HG03135 (cell line): ENCODE measurements around the gene ZMYM2.

ENCODE experiments used
- ATAC-seq: cut with Tn5 transposase; IDR thresholded peaks from one replicate; pipeline ENCODE4 v1.9.1; 2021; ENCODE audit warnings: mild to moderate bottlenecking, moderate library complexity; ENCODE audit not compliant: unreplicated experiment

The ZMYM2 gene

DNA sequence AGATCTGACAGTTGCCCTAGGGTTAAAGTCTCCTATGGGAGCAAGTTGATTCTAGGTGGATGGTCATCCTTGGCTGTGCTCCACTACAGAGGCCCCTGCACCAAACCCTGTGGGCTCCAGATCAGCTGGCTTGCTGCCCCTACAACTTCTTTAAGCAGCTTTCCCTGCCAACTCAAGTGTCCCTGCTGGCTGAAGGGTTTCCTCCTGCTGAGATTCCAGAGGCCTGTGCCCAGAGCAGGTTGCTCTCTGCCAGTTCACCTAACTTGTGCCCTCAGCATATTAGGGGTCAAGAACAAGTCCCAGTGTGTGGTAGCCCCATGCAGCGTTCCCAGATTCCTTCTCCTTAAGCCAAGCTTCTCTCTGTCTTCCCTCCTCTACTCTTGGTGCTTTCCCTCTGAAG is 85.6 kb downstream of the ZMYM2 start:
- no peak for ATAC-seq

DNA sequence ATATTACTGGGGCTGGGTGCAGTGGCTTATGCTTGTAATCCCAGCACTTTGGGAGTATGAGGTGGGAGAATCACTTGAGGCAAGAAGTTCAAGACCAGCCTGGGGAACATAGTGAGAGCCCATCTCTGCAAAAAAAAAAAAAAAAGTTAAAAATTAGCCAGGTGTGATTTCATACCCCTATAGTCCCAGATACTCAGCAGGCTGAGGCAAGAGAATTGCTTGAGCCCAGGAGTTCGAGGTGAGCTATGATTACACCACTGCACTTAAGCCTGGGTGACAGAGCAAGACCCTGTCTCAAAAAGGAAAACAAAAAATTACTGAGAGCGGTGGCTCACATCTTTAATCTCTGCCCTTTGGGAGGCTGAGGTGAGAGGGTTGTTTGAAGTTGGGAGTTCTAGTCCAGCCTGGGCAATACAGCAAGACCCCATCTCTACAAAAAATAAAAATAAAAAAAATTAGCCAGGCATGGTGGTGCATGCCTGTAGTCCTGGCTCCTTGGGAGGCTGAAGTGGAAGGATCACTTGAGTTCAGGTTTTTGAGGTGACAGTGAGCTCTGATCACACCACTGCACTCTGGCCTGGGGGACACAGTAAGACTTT is 87.5 kb downstream of the ZMYM2 start:
- no peak for ATAC-seq

DNA sequence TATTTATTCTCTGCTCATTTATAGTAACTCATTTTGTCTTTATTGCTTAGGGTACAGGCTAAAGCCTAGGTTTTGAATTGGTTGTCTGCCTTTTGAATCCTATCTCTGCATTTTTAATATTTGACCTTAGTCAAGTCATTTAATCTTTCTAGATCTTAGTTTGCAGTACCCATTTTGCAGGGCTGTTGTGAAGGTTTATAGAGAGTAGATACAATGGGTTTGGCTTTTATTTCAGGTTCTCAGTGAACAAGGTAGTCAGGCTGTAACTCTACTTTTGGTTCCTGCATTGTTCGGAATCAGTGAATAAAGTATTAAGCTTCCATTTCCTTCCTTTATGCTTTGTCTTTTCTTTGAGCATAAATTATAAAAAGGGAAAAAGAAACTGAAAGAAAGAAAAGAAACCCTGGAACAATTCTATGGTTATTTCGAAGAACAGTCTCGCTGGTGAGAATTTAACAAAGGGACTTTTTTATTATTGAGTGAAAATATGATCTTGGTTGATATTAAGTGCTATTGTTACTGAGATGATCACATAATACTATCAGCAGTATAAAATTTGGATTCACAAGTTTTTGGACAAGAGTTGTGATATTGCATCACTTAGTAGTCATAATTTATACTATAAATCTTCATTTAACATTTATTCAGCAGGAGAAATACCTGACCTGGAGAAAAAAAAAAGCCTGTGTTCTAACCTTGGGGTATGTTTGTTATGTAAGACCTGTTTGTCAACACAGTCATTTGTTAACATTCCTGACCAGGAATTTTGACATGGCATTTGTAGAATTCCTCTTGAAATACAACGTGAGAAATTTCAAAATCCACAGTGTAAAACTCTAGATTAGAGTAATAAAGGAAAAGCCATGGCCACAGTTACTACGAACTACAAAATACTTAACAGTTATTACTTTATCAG is 91.3 kb downstream of the ZMYM2 start:
- peak; percentile 55 for ATAC-seq

DNA sequence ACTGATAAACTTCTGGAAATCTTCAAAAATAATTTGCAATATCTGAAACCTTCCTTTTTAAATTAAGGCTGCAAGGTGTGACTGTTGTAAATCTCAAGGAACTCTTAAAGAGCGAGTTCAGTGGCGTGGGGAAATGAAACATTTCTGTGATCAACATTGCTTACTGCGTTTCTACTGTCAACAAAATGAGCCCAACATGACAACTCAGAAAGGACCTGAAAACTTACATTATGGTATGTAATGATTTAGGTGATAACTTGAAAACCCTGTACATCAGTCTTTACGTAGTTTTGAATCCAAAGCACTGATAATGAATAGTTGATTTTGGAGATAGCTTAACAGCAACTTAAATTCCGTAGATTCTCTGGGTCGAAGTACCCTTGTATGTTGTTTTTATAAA is 92.8 kb downstream of the ZMYM2 start:
- ATAC-seq = no peak

DNA sequence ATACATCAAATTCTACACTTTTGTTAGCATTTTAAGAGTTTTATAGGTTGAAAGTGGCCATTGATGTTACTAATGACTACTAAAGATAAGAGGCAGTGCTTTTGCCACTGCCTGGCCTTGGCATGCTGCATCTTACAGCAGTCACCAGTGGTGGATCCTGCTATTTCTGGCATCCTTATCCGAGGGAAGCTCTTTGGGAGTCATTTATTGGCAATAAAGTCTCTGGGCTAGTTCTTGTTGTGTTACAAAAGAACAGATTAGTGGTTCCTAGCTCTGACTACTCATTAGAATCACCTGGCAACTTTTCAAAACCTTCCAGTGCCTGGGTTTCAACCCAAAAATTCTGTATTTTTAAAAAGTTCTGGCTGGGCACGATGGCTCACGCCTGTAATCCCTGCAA is 94.5 kb downstream of the ZMYM2 start:
- no peak for ATAC-seq

DNA sequence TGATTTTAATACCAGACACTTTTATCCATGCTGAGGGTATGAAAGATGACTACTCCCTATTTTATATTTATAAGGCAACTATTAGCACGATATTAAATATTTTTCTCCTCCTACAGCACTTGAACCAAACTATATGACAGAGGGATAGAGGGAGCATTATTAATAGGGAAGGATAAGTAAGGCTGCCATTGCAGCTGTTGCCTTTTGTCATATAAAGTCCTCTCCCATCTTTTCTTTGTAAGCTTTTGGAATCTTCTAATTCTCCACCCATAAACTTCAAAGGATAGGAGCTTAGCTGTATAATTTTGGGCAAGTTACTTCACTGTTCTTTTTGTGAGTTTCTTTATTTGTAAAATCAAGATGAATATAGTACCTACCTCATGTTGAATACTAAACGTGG is 95.4 kb downstream of the ZMYM2 start:
- no peak for ATAC-seq

DNA sequence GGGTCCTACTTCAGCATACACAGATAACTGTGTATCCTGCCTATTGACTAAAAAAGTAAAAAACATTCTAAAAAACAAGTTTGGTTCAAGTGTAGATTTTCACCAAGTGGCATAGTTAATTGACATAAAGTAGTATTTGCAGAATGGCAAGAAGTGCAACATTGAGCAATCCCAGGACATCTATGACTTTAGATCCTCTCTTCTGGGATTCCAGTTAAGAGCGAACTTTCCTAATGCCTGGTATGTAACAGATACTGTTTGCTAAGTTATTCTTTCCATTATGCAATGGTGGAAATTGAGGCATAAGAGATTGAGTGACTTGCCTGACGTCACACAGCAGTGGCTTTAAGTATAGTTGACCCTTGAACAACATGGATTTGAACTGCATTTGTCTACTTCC is 96.1 kb downstream of the ZMYM2 start:
- ATAC-seq = no peak

DNA sequence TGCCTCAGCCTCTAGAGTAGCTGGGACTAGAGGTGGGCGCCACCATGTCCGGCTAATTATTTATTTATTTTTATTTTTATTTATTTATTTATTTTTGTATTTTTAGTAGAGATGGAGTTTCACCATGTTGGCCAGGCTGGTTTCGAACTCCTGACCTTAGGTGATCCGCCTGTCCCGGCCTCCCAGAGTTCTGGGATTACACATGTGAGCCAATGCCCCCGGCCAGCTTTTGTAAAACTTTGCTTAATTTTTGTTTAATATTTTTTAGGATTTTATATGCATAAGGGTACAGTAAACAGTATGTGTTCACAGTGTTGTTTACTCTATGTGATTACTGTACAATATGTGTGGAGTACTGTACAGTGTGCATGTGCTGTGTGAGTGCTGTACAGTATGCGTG is 98.7 kb downstream of the ZMYM2 start:
- no peak for ATAC-seq

DNA sequence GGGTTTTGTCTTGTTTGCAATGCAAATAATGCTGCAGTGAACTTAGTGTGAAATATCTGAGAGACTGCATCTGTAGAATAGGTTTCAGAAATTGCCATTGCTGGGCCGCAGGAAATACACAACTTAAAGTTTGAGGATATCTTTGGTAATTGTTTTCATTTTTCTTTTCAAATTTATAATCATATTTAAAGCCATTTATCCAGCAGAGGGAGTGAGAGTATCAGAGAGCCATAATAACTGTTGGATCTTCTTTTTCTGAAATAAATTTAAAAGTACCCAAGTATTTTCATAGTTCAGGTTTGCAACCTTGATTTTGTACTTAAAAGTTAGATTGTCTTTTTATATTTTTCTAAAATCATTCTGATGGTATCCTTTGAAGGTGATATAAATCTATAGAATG is 99.4 kb downstream of the ZMYM2 start:
- no peak for ATAC-seq

DNA sequence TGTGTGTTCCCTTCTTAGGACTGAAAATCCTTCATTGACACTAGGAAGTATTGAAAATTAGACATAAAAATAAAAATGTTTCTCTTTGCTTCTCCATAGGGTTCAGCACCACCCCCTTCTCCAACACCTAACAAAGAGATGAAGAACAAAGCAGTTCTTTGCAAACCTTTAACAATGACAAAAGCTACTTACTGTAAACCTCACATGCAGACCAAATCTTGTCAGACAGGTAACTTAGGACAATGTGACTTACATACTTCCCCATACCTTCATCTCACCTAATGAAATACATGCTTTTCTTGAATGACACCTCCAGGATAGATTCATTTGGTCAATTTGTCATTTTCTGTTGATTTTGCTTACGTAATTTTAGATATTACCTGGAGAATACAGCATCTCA is 99.9 kb downstream of the ZMYM2 start:
- no peak for ATAC-seq

DNA sequence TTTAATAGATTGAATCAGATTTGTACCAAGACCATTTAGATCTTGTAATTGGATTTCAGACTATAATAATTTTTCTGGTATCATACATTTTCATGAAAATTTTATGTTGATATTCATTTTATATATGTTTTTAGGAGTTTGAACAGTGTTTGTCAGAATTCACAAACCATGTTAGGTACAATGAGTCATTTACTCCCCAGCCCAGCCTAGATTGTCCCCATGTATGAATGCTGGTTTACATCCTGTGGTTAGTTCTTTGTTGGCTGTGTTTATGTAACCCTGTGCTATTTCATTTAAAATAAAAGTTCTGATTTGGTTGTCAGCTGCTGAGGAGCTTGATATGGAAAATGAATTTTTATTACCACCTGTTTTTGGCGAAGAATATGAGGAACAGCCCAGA is 105.6 kb downstream of the ZMYM2 start:
- ATAC-seq = no peak

DNA sequence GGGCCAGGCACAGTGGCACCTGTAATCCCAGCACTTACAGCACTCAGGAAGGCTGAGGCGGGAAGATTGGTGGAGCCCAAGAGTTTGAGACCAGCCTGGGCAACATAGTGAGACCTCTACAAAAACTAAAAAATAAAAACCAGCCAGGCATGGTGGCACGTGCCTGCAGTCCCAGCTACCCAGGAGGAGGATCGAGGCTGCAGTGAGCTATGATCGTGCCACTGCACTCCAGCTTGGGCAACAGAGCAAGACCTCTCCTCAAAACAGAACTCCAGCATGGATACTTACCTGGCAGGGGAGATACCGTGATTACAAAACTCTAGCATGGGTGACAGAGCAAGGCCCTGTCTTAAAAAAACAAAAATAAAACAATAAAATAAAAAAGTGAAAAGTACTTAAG is 107.0 kb downstream of the ZMYM2 start:
- ATAC-seq = no peak

DNA sequence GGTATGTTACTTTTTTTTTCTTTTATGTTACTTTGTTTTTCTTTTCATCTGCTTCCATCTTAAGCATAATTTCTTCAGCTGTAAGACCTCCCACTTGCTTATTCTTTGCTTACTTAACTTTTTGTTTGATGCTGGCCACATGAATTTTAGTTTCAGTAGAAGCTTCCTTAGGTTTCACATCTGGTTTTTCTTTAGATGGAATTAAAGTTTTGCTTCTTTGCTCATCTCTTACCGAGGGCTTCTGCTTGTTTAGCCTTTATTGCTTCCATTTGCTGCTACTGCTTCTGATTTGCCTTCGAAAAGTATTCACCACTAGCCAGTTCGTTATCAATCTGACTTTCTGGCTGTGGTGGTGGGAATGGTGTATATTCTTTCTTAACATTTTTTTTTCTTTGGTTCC is 111.4 kb downstream of the ZMYM2 start:
- ATAC-seq = no peak

DNA sequence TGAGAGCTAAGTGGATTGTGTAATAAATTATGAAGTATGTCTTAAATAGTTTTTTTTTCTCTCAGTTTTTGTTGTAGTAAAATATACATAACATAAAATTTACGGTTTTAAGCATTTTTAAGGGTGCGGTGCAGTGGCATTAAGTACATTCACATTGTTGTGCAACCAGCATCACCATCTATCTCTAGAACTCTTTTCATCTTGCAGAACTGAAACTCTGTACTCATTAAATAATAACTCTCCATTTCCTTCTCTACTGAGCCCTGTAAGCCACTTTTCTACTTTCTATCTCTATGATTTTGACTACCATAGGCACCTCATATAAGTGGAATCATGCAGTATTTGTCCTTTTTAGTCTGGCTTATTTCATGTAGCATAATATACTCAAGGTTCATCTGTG is 115.2 kb downstream of the ZMYM2 start:
- ATAC-seq = peak; percentile 81

DNA sequence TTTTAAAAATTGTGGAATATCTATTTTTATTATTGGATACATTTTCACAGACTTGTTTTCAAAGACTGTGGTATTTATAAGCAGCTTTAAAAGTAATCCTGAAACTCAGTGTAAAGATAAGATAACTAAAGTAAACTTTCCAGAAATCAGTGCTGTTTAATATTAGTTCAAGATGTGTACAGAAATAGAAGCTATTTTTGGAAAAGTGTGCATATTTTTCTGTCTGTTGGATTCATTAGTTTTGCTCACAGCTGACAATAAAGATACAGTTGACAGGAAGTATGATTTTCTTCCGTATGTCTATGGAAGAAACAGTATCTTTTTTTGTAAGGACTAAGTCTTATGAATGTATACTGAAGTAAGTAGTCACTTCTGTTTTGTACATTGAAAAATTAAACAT is 116.4 kb downstream of the ZMYM2 start:
- no peak for ATAC-seq

DNA sequence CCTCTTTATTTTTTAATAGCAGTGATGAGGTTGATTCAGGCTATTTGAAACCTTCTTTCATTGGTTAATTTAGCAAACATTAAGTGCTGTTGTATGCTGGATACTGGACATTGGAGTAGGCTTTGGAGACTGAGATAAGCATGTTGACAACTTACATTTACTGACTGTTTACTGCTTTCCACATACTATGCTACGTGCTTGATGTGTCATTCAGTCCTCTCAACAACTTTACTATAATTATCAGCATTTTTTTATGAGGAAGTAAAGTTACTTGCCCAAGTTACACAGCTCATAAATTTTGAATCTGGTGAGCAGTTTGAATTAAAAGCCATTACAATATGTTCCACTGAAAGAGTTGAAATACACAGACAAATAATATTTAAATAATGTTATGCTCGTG is 118.6 kb downstream of the ZMYM2 start:
- ATAC-seq = no peak

DNA sequence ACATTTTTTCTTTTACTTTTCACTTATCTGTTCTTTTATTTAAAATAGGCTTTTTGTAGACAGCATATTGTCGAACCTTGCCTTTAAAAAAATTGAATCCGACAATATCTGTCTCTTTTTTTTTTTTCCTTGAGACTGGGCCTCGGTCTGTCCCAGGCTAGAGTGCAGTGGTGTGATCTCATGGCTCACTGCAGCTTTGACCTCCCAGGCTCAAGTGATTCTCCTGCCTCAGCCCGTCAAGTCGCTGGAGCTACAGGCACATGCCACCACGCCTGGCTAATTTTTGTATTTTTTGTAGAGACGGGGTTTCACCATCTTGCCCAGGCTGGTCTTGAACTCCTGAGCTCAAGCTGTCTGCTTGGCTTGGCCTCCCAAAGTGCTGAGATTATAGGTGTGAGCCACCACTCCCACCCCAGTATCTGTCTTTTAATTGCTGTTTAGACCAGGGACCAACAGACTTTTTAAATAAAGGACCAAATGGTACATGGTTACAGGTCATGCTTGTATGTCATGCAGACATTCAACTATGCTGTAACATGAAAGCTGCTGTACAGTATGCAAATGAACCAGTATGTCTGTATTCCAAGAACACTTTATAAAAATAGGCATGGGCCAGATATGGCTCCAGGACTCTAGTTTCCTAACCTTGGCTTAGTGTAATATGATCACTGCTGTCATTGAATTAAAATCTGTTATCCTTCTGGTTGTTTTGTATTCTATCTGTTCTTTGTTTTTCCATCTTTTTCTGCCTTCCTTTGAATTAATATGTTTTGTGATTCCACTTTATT is 122.0 kb downstream of the ZMYM2 start:
- no peak for ATAC-seq

DNA sequence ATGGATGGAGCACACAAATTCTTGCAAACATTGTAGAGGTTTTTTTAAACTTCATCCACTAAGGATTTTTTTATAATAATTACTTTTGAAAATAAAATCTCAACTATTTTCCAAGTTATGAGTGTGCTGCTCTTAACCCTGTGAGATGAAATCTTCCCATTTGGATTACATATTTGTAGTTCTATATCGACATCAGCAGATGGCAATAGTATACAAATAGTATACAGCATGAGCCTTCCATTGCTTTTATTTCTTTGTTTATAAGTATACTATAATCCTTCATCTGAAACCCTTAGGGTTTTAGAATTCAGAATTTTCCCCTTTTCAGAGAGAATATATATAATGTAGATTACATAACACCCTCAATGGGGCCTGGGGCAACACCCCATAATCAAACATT is 131.8 kb downstream of the ZMYM2 start:
- ATAC-seq = no peak

DNA sequence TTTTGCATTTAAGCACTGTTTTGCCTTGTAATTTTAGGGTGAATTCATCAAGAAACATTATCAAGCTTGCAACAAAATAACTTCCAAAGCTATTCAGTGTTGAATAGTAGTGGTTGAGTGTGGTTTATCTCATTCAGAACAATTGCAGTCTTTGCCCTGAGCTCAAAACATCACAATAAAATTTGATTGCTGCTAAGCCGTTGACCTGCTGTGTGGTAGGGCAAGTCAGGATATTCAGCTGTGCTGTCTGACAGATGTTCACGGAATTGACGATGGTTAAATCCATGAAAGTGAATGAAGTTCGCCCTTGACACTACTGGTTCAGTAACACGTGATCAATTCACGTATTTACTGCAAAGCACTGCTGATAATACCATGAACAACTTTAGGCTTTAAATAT is 135.4 kb downstream of the ZMYM2 start:
- ATAC-seq = no peak

DNA sequence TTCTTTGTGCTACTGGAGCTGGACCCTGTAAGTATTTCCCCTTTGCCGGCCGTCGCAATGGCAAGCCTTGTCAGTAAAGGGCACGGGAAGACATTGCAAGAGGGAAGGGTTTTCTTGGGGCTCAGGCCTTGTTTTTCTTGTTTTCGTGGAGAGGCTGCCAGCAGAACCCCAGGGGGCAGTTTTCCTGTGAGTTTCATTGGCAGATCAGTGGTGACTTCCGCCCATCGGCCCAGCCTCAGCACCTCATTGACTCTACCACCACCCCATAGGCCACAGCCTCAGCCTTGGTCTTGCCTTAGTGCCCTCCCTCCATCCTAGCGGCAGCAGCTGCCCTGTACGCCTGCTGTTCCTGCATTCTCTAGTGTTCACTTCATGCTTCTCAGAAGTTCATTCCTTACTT is 140.8 kb downstream of the ZMYM2 start:
- no peak for ATAC-seq

DNA sequence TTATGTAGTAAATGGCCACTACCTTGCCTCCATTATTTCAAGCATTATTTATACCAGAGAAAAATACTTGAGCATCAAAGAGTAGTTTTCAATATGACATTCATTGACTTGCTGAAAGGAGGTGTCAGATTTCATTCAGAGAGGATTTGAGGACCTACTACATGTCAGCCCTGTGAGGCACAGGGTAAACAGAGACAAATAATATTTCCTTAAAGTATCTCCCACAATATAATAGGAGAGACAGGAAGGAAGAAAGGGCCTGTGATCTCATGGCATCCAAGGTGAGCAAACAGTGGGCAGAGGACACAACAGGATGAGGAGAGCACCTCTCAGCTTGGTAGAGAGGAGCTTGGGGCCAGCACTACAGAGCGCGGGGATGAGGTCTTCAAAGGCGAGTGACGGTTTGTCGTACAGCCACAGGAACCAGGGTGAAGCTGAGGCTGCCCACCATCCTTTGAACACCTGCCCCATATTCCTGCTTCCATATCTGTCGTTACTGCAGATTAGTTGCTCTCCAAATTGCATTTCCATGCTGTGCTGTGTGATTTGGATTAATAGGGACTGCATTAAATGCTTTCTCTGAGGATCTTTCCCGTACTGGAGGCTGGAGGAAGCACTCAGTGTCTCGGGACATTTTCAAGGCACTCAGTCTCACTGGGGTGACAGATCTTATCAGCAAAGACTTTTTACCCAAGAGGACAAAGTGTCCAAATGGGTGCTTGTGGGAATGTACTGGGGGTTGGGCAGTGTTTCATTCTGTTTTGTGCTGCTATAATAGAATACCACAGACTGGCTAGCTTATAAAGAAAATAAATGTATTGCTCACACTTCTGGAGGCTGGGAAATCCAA is 143.2 kb downstream of the ZMYM2 start:
- ATAC-seq = no peak
